K562 (cell line): ENCODE measurements around the gene ADORA2B. TPM values are rescaled to one million over a fixed set of nuclear protein-coding genes. Genes with fewer than 3 reads are reported as not detected.

ENCODE experiments used
- ATAC-seq: fragments of 200-7000 bp; cut with Tn5 transposase; 3 replicates; pipeline ENCODE4 v1.9.1; 2020; ENCODE audit warnings: moderate library complexity
- BruUV-seq: library from RNA; stranded (reverse); fragments of 400-500 nt; replicated peaks from 2 replicates; lab custom pipeline; 2021; lab: Mats Ljungman, UMichigan
- CTCF ChIA-PET: fragments of 300-600 bp; formaldehyde crosslinking; extraction: SDS; loops from one replicate; lab custom pipeline; 2021; ENCODE audit warnings: low intra/inter-chr PET ratio; lab: Yijun Ruan, JAX
- POLR2A ChIA-PET: fragments of 300-600, 350-650 bp; sonication (Branson Sonifier 250); formaldehyde crosslinking; extraction: SDS; loops from one replicate; lab custom pipeline; 2021; ENCODE audit warnings: antibody characterized with exemption, inconsistent platforms; lab: Yijun Ruan, JAX
- DNase-seq, 4 experiments: peaks; one replicate each; pipeline versions ENCODE4 v3.0.0 to v3.0.0-alpha.2; 2011 to 2018; ENCODE audit warnings: low spot score in 3 of 4, mixed read lengths in 3 of 4; ENCODE audit errors: extremely low read depth in 1 of 4
- FAIRE-seq: peaks from 2 replicates; lab custom pipeline; 2011; peaks lifted over from hg19 to GRCh38; lab: Jason Lieb, UNC
- H2AFZ ChIP-seq: 2 replicates; pipeline ENCODE4 v1.6.0; 2011; ENCODE audit warnings: low read depth, low read length, control low read depth, inconsistent platforms
- H3K27ac ChIP-seq: fragments of 200-600 bp; 3 replicates; pipeline ENCODE4 v1.8.0; 2011; ENCODE audit warnings: low read depth, mild to moderate bottlenecking, control low read depth, inconsistent platforms, low read length, moderate library complexity, mixed read lengths; ENCODE audit errors: extremely low read depth
- H3K27me3 ChIP-seq, 2 experiments: fragments of 300-600 bp in 1 of 2; 2 replicates in 1 of 2; 3 replicates in 1 of 2; pipeline versions ENCODE4 v1.6.0 to v1.8.0; 2011; ENCODE audit warnings: inconsistent platforms in 2 of 2, low read length in 2 of 2, mild to moderate bottlenecking in 1 of 2, mixed read lengths in 1 of 2, moderate library complexity in 1 of 2; ENCODE audit not compliant: control insufficient read depth in 2 of 2, insufficient read depth in 2 of 2
- H3K36me3 ChIP-seq: fragments of 300-600 bp; 3 replicates; pipeline ENCODE4 v1.8.0; 2011; ENCODE audit warnings: mild to moderate bottlenecking, low read length, inconsistent platforms; ENCODE audit not compliant: control insufficient read depth, insufficient read depth
- H3K4me1 ChIP-seq, 2 experiments: fragments of 200-600 bp in 1 of 2; replicated peaks in 1 of 2; 2 replicates in 1 of 2; 3 replicates in 1 of 2; pipeline versions ENCODE4 v1.5.1 to v1.8.0; 2011; ENCODE audit warnings: inconsistent platforms in 2 of 2, low read length in 2 of 2, mild to moderate bottlenecking in 1 of 2, mixed read lengths in 1 of 2, moderate library complexity in 1 of 2; ENCODE audit not compliant: control insufficient read depth in 2 of 2, insufficient read depth in 2 of 2
- H3K4me2 ChIP-seq: 2 replicates; pipeline ENCODE4 v1.6.1; 2011; ENCODE audit warnings: low read length, control low read depth, inconsistent platforms, mixed read lengths; ENCODE audit not compliant: insufficient read depth
- H3K4me3 ChIP-seq: fragments of 200-600 bp; sonication (generic), shearing (Covaris generic); 2 replicates; pipeline ENCODE4 v1.5.1; 2016; ENCODE audit warnings: control low read depth, inconsistent platforms
- H3K79me2 ChIP-seq: fragments of 200-600 bp; 3 replicates; pipeline ENCODE4 v1.8.0; 2011; ENCODE audit warnings: low read length, inconsistent platforms; ENCODE audit not compliant: control insufficient read depth, insufficient read depth
- H3K9ac ChIP-seq, 2 experiments: 2 replicates each; pipeline versions ENCODE4 v1.6.0 to v1.6.1; 2011; ENCODE audit warnings: low read depth in 2 of 2, low read length in 2 of 2, control low read depth in 1 of 2, inconsistent platforms in 1 of 2, mild to moderate bottlenecking in 1 of 2, mixed read lengths in 1 of 2; ENCODE audit not compliant: insufficient read depth in 1 of 2
- H3K9me1 ChIP-seq: one replicate; pipeline ENCODE4 v1.6.0; 2011; ENCODE audit warnings: inconsistent platforms, mild to moderate bottlenecking, low read length, moderate library complexity; ENCODE audit not compliant: control insufficient read depth, insufficient read depth
- H3K9me3 ChIP-seq: replicated peaks from 2 replicates; pipeline ENCODE4 v1.5.1; 2011; ENCODE audit warnings: low read depth, low read length, inconsistent platforms; ENCODE audit not compliant: control insufficient read depth, insufficient read depth
- H4K20me1 ChIP-seq: replicated peaks from 2 replicates; pipeline ENCODE4 v1.6.1; 2011; ENCODE audit warnings: low read length, inconsistent platforms, mixed read lengths; ENCODE audit not compliant: control insufficient read depth, insufficient read depth
- ARHGAP35 ChIP-seq: fragments of 450-650 bp; IDR thresholded peaks from 2 replicates; pipeline ENCODE4 v1.6.1; 2018; ENCODE audit not compliant: partially characterized antibody
- CEBPB ChIP-seq: fragments of 450-650 bp; IDR thresholded peaks from 2 replicates; pipeline ENCODE4 v1.6.1; 2016; ENCODE audit warnings: missing genetic modification characterization, missing compliant biosample characterization
- CEBPG ChIP-seq, 3 experiments: fragments of 200-800 bp in 1 of 3; sonication (Bioruptor generic) in 1 of 3; sonication (generic) in 1 of 3; formaldehyde crosslinking in 1 of 3; IDR thresholded peaks in 2 of 3; conservative IDR thresholded peaks in 1 of 3; 2 replicates each; pipeline versions ENCODE4 v1.6.1 to v1.8.0; 2016 to 2022; ENCODE audit warnings: missing compliant biosample characterization in 2 of 3, missing genetic modification characterization in 2 of 3, mild to moderate bottlenecking in 1 of 3, missing genetic modification reagents in 1 of 3
- CUX1 ChIP-seq: fragments of 200-800 bp; sonication (Bioruptor generic); IDR thresholded peaks from 2 replicates; pipeline ENCODE4 v1.6.1; 2016; ENCODE audit warnings: missing genetic modification characterization, missing compliant biosample characterization
- DPF2 ChIP-seq: fragments of 450-650 bp; IDR thresholded peaks from 2 replicates; pipeline ENCODE4 v1.6.1; 2016
- ETV6 ChIP-seq, 3 experiments: fragments of 150-350 bp in 1 of 3; sonication (generic) in 1 of 3; formaldehyde crosslinking in 1 of 3; IDR thresholded peaks; 2 replicates each; pipeline versions ENCODE4 v1.6.1 to v1.8.0; 2014 to 2022; ENCODE audit warnings: borderline replicate concordance in 2 of 3, low read depth in 2 of 3, antibody characterized with exemption in 1 of 3, low read length in 1 of 3, mild to moderate bottlenecking in 1 of 3, missing genetic modification reagents in 1 of 3
- IRF9 ChIP-seq: fragments of 450-650 bp; IDR thresholded peaks from 2 replicates; pipeline ENCODE4 v1.6.1; 2016; ENCODE audit warnings: missing biosample characterization, missing genetic modification characterization
- MEF2D ChIP-seq: conservative IDR thresholded peaks from 2 replicates; pipeline ENCODE4 v1.6.1; 2016; ENCODE audit warnings: low read depth, missing genetic modification characterization, missing compliant biosample characterization
- NR2C2 ChIP-seq, 2 experiments: fragments of 200-800 bp in 1 of 2; sonication (Bioruptor generic) in 1 of 2; sonication (generic) in 1 of 2; formaldehyde crosslinking in 1 of 2; IDR thresholded peaks; 2 replicates each; pipeline versions ENCODE4 v1.6.1 to v1.8.0; 2016 to 2022; ENCODE audit warnings: mild to moderate bottlenecking in 1 of 2, missing compliant biosample characterization in 1 of 2, missing genetic modification characterization in 1 of 2, missing genetic modification reagents in 1 of 2
- YBX1 ChIP-seq: fragments of 450-650 bp; IDR thresholded peaks from 2 replicates; pipeline ENCODE4 v1.7.1; 2016; ENCODE audit warnings: mild to moderate bottlenecking
- ZFPM2 ChIP-seq: fragments of 250-450 bp; sonication (Bioruptor Pico); IDR thresholded peaks from 2 replicates; pipeline ENCODE4 v1.5.1; 2022; ENCODE audit warnings: mild to moderate bottlenecking
- ZNF717 ChIP-seq: fragments of 250-450 bp; sonication (Bioruptor Pico); IDR thresholded peaks from 2 replicates; pipeline ENCODE4 v1.5.0; 2021
- ZNF778 ChIP-seq: fragments of 450-650 bp; formaldehyde crosslinking; IDR thresholded peaks from 2 replicates; pipeline ENCODE4 v1.4.0; 2020; ENCODE audit warnings: mild to moderate bottlenecking, moderate library complexity
- WGBS: fragments of 100-300 bp; shearing (Covaris generic); methylation state at CpG from one replicate; pipeline ENCODE4 v1.1.6; 2016; ENCODE audit warnings: low coverage, mixed read lengths; ENCODE audit not compliant: insufficient coverage; ENCODE audit errors: missing lambda C conversion rate; 5-methylcytosine and 5-hydroxymethylcytosine counted together
- in situ Hi-C: fragments of 300-500 bp; cut with MboI; formaldehyde crosslinking; loops from 4 replicates; pipeline ENCODE4 v1.15.0; 2018; ENCODE audit warnings: inconsistent platforms, mixed read lengths
- intact Hi-C: fragments of 100-400 bp; cut with micrococcal nuclease; formaldehyde crosslinking; loops from 2 replicates; pipeline ENCODE4 v1.14.2; 2022
- polyA plus RNA-seq, 8 experiments: library from polyadenylated mRNA; depleted of rRNA in 4 of 8; stranded (reverse) in 5 of 8; unstranded in 3 of 8; fragments of >200 nt; fragmentation: Nextera tagmentation in 2 of 8; fragmentation: Illumina TruSeq in 1 of 8; extraction: Ambion mirVana in 2 of 8; extraction: Trizol in 1 of 8; gene quantifications; 2 replicates each; pipeline versions ENCODE4 v1.2.1 to v1.2.3, GENCODE V29; 2011 to 2014; ENCODE audit warnings: inconsistent platforms in 1 of 8, missing spikeins in 1 of 8
- total RNA-seq, 7 experiments: library from RNA; depleted of rRNA in 6 of 7; stranded (reverse); fragments of >200 nt in 6 of 7; fragmentation: Illumina TruSeq in 2 of 7; extraction: Trizol in 2 of 7; gene quantifications; 2 replicates each; pipeline versions ENCODE4 v1.2.1 to v1.2.3, GENCODE V29; 2011 to 2021; ENCODE audit warnings: low replicate concordance in 1 of 7
- TF ChIP-seq, protein P1 (sequence below), 3 experiments: IDR thresholded peaks in 2 of 3; conservative IDR thresholded peaks in 1 of 3; 2 replicates each; pipeline ENCODE4 v1.5.1; 2011 to 2012; ENCODE audit warnings: low read length in 3 of 3, mild to moderate bottlenecking in 3 of 3, control low read depth in 2 of 3, improper control_type of control experiment in 1 of 3, inconsistent platforms in 1 of 3, low read depth in 1 of 3, mixed read lengths in 1 of 3, moderate library complexity in 1 of 3; ENCODE audit not compliant: insufficient read depth in 2 of 3

The ADORA2B gene
- total and polyA plus RNA-seq, 9 of the 15 experiments (the other 6 are each of a cell fraction or from before 2014, with no cell fraction given) = 6.4 to 16.6 (median 10.5) TPM

- ChIA-PET POLR2A (no interaction called here), CTCF (no interaction called here)
- Histone ChIP-seq H4K20me1 (no peaks in the 10 kb centered on the region), H3K9me1 (no peaks in the 10 kb centered on the region), H3K27ac (no peak overlapping the region), H3K9me3 (peaks cover 3% of the 10 kb centered on the region), H3K4me2 (no peak overlapping the region), H3K27me3 (no peaks in the 10 kb centered on the region), H3K79me2 (peaks cover 18% of the 10 kb centered on the region), H3K36me3 (peaks cover 8% of the 10 kb centered on the region), H3K9ac (no peak overlapping the region), H2AFZ (no peak overlapping the region), H3K4me1 (peaks cover 8 to 15% of the 10 kb centered on the region in 2 experiments; a peak in 2 of 5 replicates), H3K4me3 (no peak overlapping the region)
- in situ Hi-C loops (loop anchor here (10.0 kb wide), 1 partner anchor 52 kb away; the partner anchor contains the start of gene ADORA2B), intact Hi-C loops (no loop called here)
- DNase-seq (no peak), FAIRE-seq (no peak), ATAC-seq (no peak)
- 68% methylated on average over 6 of the region's 6 CpGs for WGBS
- BruUV-seq = no TSS peak
- TF ChIP-seq ZNF778 (CRISPR knock-in tag) = no peak
- no peak for TF ChIP-seq CUX1 (CRISPR knock-in tag)
- no peak for TF ChIP-seq MEF2D (tag)
- TF ChIP-seq CEBPB (tag) = peak; percentile 96
- TF ChIP-seq ARHGAP35 = no peak
- TF ChIP-seq, protein P1, sequence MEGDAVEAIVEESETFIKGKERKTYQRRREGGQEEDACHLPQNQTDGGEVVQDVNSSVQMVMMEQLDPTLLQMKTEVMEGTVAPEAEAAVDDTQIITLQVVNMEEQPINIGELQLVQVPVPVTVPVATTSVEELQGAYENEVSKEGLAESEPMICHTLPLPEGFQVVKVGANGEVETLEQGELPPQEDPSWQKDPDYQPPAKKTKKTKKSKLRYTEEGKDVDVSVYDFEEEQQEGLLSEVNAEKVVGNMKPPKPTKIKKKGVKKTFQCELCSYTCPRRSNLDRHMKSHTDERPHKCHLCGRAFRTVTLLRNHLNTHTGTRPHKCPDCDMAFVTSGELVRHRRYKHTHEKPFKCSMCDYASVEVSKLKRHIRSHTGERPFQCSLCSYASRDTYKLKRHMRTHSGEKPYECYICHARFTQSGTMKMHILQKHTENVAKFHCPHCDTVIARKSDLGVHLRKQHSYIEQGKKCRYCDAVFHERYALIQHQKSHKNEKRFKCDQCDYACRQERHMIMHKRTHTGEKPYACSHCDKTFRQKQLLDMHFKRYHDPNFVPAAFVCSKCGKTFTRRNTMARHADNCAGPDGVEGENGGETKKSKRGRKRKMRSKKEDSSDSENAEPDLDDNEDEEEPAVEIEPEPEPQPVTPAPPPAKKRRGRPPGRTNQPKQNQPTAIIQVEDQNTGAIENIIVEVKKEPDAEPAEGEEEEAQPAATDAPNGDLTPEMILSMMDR (IDR thresholded peaks at IDR 0.05 in 2 of 3, conservative IDR thresholded peaks at IDR 0.05 in 1 of 3; ENCODE audit: insufficient read depth in 2 of 3, low read depth in 1 of 3, low read length in 3 of 3) = no peak
- TF ChIP-seq CEBPG (CRISPR knock-in tag; IDR thresholded peaks at IDR 0.05) = peak; percentile 48; the same call in 1 of the 2 replicates
- TF ChIP-seq CEBPG (tag; conservative IDR thresholded peaks at IDR 0.05 in 1 of 2, IDR thresholded peaks at IDR 0.05 in 1 of 2) = peak; percentile 55 to 91
- no peak for TF ChIP-seq ETV6 (IDR thresholded peaks at IDR 0.05; ENCODE audit: borderline replicate concordance in 1 of 2, low read depth in 2 of 2, low read length in 1 of 2)
- TF ChIP-seq ETV6 (CRISPR knock-in tag; IDR thresholded peaks at IDR 0.05; ENCODE audit: borderline replicate concordance) = no peak
- no peak for TF ChIP-seq DPF2
- TF ChIP-seq IRF9 (tag) = 0 out of 2 replicates have a peak, but pooled peaks have one; percentile 33
- no peak for TF ChIP-seq NR2C2 (CRISPR knock-in tag; IDR thresholded peaks at IDR 0.05)
- no peak for TF ChIP-seq NR2C2 (tag; IDR thresholded peaks at IDR 0.05)
- TF ChIP-seq YBX1 = no peak
- TF ChIP-seq ZFPM2 (CRISPR knock-in tag) = no peak
- no peak for TF ChIP-seq ZNF717 (CRISPR knock-in tag)
Observed at GRCh38 chr17:15996322-15996721, 51.4 kb downstream of the ADORA2B start.
